HCT116 (cell line): ENCODE measurements around the gene CIRBP. TPM values are rescaled to one million over a fixed set of nuclear protein-coding genes. Genes with fewer than 3 reads are reported as not detected.
A peak's percentile ranks its signal among the peaks of the same experiment; 100 is the strongest.

Source experiments
- ATAC-seq: fragments of 200-7000 bp; cut with Tn5 transposase; 2 replicates; pipeline ENCODE4 v1.9.1; 2020; ENCODE audit warnings: mild to moderate bottlenecking, moderate library complexity
- BruUV-seq: library from RNA; stranded (reverse); fragments of 400-500 nt; replicated peaks from 2 replicates; lab custom pipeline; 2021; lab: Mats Ljungman, UMichigan
- CTCF ChIA-PET: fragments of 300-600 bp; sonication (Branson Sonifier 250); formaldehyde crosslinking; loops from one replicate; lab custom pipeline; 2021; ENCODE audit warnings: antibody characterized with exemption; lab: Charles Lee
- POLR2A ChIA-PET: fragments of 300-600, 350-600 bp; sonication (Branson Sonifier 250); formaldehyde crosslinking; loops from one replicate; lab custom pipeline; 2021; ENCODE audit warnings: antibody characterized with exemption; lab: Charles Lee
- RAD21 ChIA-PET, 2 experiments: fragments of 300-600 bp; sonication (Branson Sonifier 250); formaldehyde crosslinking; loops; one replicate each; lab custom pipeline; 2023; ENCODE audit warnings: low total read pairs in 2 of 2; ENCODE audit not compliant: uncharacterized antibody in 2 of 2, unreplicated experiment in 2 of 2, low non-redundant PET in 1 of 2; lab: Charles Lee
- DNase-seq: peaks from one replicate; pipeline ENCODE4 v3.0.0-alpha.2; 2010; ENCODE audit warnings: low read depth, low spot score
- H2AFZ ChIP-seq: fragments of 200-600 bp; shearing (Covaris generic), sonication (generic); 2 replicates; pipeline ENCODE4 v1.6.1; 2017; ENCODE audit warnings: low read depth, mixed run types, mixed read lengths, antibody characterized with exemption, low read length; ENCODE audit not compliant: poor library complexity, severe bottlenecking
- H3K27ac ChIP-seq: 2 replicates; pipeline ENCODE4 v1.5.1; 2012; ENCODE audit warnings: low read depth, low read length
- H3K27me3 ChIP-seq: fragments of 200-600 bp; sonication (generic); 2 replicates; pipeline ENCODE4 v1.6.1; 2016; ENCODE audit warnings: mixed run types, low read length, mixed read lengths; ENCODE audit not compliant: insufficient read depth
- H3K36me3 ChIP-seq, 2 experiments: fragments of 200-500 bp in 1 of 2; fragments of 200-600 bp in 1 of 2; sonication (Bioruptor generic) in 1 of 2; sonication (generic) in 1 of 2; 2 replicates each; pipeline versions ENCODE4 v1.5.1 to v1.6.1; 2014 to 2016; ENCODE audit warnings: low read length in 2 of 2, inconsistent platforms in 1 of 2, mixed read lengths in 1 of 2, mixed run types in 1 of 2; ENCODE audit not compliant: insufficient read depth in 2 of 2, control insufficient read depth in 1 of 2
- H3K4me1 ChIP-seq, 2 experiments: fragments of 200-600 bp in 1 of 2; sonication (generic) in 1 of 2; 2 replicates each; pipeline versions ENCODE4 v1.5.1 to v1.6.1; 2012 to 2017; ENCODE audit warnings: low read length in 2 of 2, inconsistent platforms in 1 of 2, mild to moderate bottlenecking in 1 of 2, mixed read lengths in 1 of 2, mixed run types in 1 of 2, moderate library complexity in 1 of 2; ENCODE audit not compliant: insufficient read depth in 2 of 2, control insufficient read depth in 1 of 2
- H3K4me2 ChIP-seq: fragments of 200-600 bp; sonication (generic); 2 replicates; pipeline ENCODE4 v1.6.1; 2017; ENCODE audit warnings: mixed run types, low read length, mixed read lengths
- H3K4me3 ChIP-seq, 2 experiments: fragments of 200-600 bp in 1 of 2; sonication (generic) in 1 of 2; replicated peaks in 1 of 2; 2 replicates each; pipeline ENCODE4 v1.5.1; 2011 to 2016; ENCODE audit warnings: low read length in 2 of 2, control low read depth in 1 of 2, low read depth in 1 of 2, mild to moderate bottlenecking in 1 of 2, mixed read lengths in 1 of 2, mixed run types in 1 of 2
- H3K79me2 ChIP-seq: fragments of 200-600 bp; sonication (generic); 2 replicates; pipeline ENCODE4 v1.6.1; 2017; ENCODE audit warnings: mild to moderate bottlenecking, mixed run types, low read length, moderate library complexity, mixed read lengths; ENCODE audit not compliant: insufficient read depth
- H3K9ac ChIP-seq: fragments of 200-600 bp; sonication (generic); 2 replicates; pipeline ENCODE4 v1.6.1; 2016; ENCODE audit warnings: low read length, mixed read lengths
- H3K9me2 ChIP-seq: fragments of 200-600 bp; sonication (generic), shearing (Covaris generic); 2 replicates; pipeline ENCODE4 v1.6.1; 2017; ENCODE audit warnings: mixed run types, mild to moderate bottlenecking, moderate library complexity; ENCODE audit not compliant: insufficient read depth
- H3K9me3 ChIP-seq, 2 experiments: fragments of 200-500 bp in 1 of 2; fragments of 200-600 bp in 1 of 2; sonication (Bioruptor generic) in 1 of 2; sonication (generic) in 1 of 2; 2 replicates each; pipeline ENCODE4 v1.6.1; 2014 to 2017; ENCODE audit warnings: low read length in 2 of 2, mixed read lengths in 2 of 2, inconsistent platforms in 1 of 2, low read depth in 1 of 2, mild to moderate bottlenecking in 1 of 2, mixed run types in 1 of 2, moderate library complexity in 1 of 2; ENCODE audit not compliant: control insufficient read depth in 1 of 2, insufficient read depth in 1 of 2
- H4K20me1 ChIP-seq: fragments of 200-600 bp; sonication (generic), shearing (Covaris generic); 2 replicates; pipeline ENCODE4 v1.6.1; 2017; ENCODE audit warnings: mixed run types, mild to moderate bottlenecking, moderate library complexity; ENCODE audit not compliant: insufficient read depth
- CBX3 ChIP-seq: IDR thresholded peaks from 2 replicates; pipeline ENCODE4 v1.6.1; 2012; ENCODE audit warnings: low read depth
- CEBPB ChIP-seq: IDR thresholded peaks from 2 replicates; pipeline ENCODE4 v1.6.1; 2012; ENCODE audit warnings: low read depth
- EGR1 ChIP-seq: IDR thresholded peaks from 2 replicates; pipeline ENCODE4 v1.6.1; 2012; ENCODE audit warnings: low read depth
- ELF1 ChIP-seq: IDR thresholded peaks from 2 replicates; pipeline ENCODE4 v1.6.1; 2012; ENCODE audit warnings: low read depth, borderline replicate concordance
- EZH2 ChIP-seq: fragments of 200-600 bp; sonication (generic); IDR thresholded peaks from 2 replicates; pipeline ENCODE4 v1.6.1; 2017; ENCODE audit warnings: antibody characterized with exemption, mixed run types
- EZH2phosphoT487 ChIP-seq: fragments of 200-600 bp; IDR thresholded peaks from 2 replicates; pipeline ENCODE4 v1.6.1; 2018; ENCODE audit warnings: antibody characterized with exemption, borderline replicate concordance
- FOSL1 ChIP-seq: IDR thresholded peaks from 2 replicates; pipeline ENCODE4 v1.6.1; 2012; ENCODE audit warnings: low read depth
- JUND ChIP-seq: IDR thresholded peaks from 2 replicates; pipeline ENCODE4 v1.6.1; 2012
- POLR2A ChIP-seq: IDR thresholded peaks from 2 replicates; pipeline ENCODE4 v1.7.0; 2011; ENCODE audit warnings: borderline replicate concordance; ENCODE audit not compliant: insufficient read depth, insufficient read length; ENCODE audit errors: extremely low read depth
- POLR2AphosphoS5 ChIP-seq: IDR thresholded peaks from 2 replicates; pipeline ENCODE4 v1.6.1; 2011; ENCODE audit warnings: mild to moderate bottlenecking, low read depth, low read length, moderate library complexity
- RAD21 ChIP-seq: IDR thresholded peaks from 2 replicates; pipeline ENCODE4 v1.6.1; 2012; ENCODE audit warnings: low read depth, mild to moderate bottlenecking
- SIN3A ChIP-seq: IDR thresholded peaks from 2 replicates; pipeline ENCODE4 v1.6.1; 2012; ENCODE audit warnings: low read depth
- SP1 ChIP-seq: IDR thresholded peaks from 2 replicates; pipeline ENCODE4 v1.6.1; 2012; ENCODE audit warnings: low read depth
- TCF7L2 ChIP-seq: IDR thresholded peaks from 2 replicates; pipeline ENCODE4 v1.7.0; 2011; ENCODE audit warnings: borderline replicate concordance, inconsistent platforms; ENCODE audit not compliant: insufficient read depth, insufficient read length; ENCODE audit errors: extremely low read depth
- YY1 ChIP-seq: IDR thresholded peaks from 2 replicates; pipeline ENCODE4 v1.6.1; 2011; ENCODE audit warnings: low read length, low read depth, moderate library complexity, mild to moderate bottlenecking; ENCODE audit not compliant: insufficient replicate concordance; ENCODE audit errors: extremely low read depth
- ZBTB33 ChIP-seq: IDR thresholded peaks from 2 replicates; pipeline ENCODE4 v1.6.1; 2011; ENCODE audit warnings: mild to moderate bottlenecking, low read length, moderate library complexity; ENCODE audit not compliant: insufficient replicate concordance; ENCODE audit errors: extremely low read depth
- ZFX ChIP-seq: fragments of 450-650 bp; IDR thresholded peaks from 2 replicates; pipeline ENCODE4 v1.6.1; 2017
- ZNF274 ChIP-seq: fragments of 200-500 bp; sonication (Bioruptor generic); IDR thresholded peaks from 2 replicates; pipeline ENCODE4 v1.6.1; 2014; ENCODE audit warnings: mild to moderate bottlenecking, low read depth, low read length, inconsistent platforms
- intact Hi-C: fragments of 100-400 bp; cut with micrococcal nuclease; formaldehyde crosslinking; loops from 2 replicates; pipeline ENCODE4 v1.10.0; 2022
- total RNA-seq: library from RNA; stranded (reverse); gene quantifications from one replicate; pipeline ENCODE4 v1.2.1, GENCODE V29; 2021; ENCODE audit not compliant: unreplicated experiment
- TF ChIP-seq, protein P1 (sequence below): IDR thresholded peaks from 2 replicates; pipeline ENCODE4 v1.6.1; 2012
- TF ChIP-seq, protein P2 (sequence below), 3 experiments: fragments of 200-600 bp in 1 of 3; sonication (generic) in 1 of 3; IDR thresholded peaks in 2 of 3; conservative IDR thresholded peaks in 1 of 3; 2 replicates each; pipeline ENCODE4 v1.5.1; 2012 to 2017; ENCODE audit warnings: low read depth in 2 of 3, low read length in 2 of 3, antibody characterized with exemption in 1 of 3, borderline replicate concordance in 1 of 3, control low read depth in 1 of 3, mild to moderate bottlenecking in 1 of 3, mixed read lengths in 1 of 3, mixed run types in 1 of 3, moderate library complexity in 1 of 3; ENCODE audit not compliant: insufficient read depth in 1 of 3

Gene CIRBP
- total RNA-seq, 1 experiment from 2014 or later = 276 TPM

DNA sequence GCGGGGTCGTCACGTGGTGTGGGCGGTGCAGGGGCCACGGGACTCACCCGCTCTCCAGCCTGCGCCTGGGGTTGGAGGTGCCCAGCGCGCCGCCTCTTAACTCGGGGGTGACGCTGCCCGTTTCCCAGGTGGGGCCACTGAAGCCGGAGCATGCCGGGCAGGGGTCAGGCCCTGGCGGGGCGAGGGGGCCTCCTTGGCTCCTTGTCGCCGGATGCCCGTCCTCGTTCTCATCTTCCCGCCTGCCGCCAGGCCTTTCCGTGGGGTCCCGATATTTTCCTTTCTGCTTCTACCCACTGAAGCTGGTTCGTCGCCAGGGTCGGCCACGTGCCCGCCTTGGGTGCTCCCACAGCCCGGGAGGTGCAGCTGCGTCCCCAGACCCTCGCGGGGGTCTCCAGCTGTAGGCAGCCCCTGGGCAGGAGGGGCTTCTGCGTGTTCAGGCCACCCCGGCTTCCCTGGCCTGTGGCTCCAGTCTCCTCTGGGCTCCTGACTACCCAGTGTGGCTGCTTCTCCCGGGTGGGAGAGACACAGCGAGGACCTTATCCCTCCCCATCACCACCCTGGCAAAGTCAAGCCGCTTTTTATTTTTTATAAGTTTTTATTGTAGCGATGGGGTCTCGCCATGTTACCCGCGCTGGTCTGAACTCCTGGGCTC, 7.0 kb downstream of the CIRBP start:
- peaks cover 56% of the 10 kb centered on the region for H3K79me2 ChIP-seq
- peaks cover 17 to 48% of the 10 kb centered on the region in 2 experiments for H3K4me1 ChIP-seq
- BruUV-seq = TSS peak; percentile 30
- H3K27me3 ChIP-seq = no peaks in the 10 kb centered on the region
- ATAC-seq (no peak), DNase-seq (no peak)
- CTCF ChIA-PET = no interaction called here
- H3K9me3 ChIP-seq = no peaks in the 10 kb centered on the region
- H3K27ac ChIP-seq = peak overlapping the region; percentile 100
- H3K36me3 ChIP-seq = peaks cover 25 to 36% of the 10 kb centered on the region in 2 experiments; a peak in 3 of 4 replicates
- POLR2A ChIA-PET = no interaction called here
- H3K4me3 ChIP-seq = peak overlapping the region; percentile 84 to 85
- no peaks in the 10 kb centered on the region for H3K9me2 ChIP-seq
- H4K20me1 ChIP-seq = no peaks in the 10 kb centered on the region
- peak overlapping the region; percentile 99 for H3K4me2 ChIP-seq
- peak overlapping the region; percentile 97 for H3K9ac ChIP-seq
- H2AFZ ChIP-seq = no peak overlapping the region
- intact Hi-C loops = loop anchor here (10.0 kb wide), 1 partner anchor 129 kb away; the partner anchor contains the start of genes DAZAP1 and GAMT
- RAD21 ChIA-PET = no interaction called here
- TF ChIP-seq SIN3A = peak; percentile 62; the same call in 1 of the 2 replicates
- TF ChIP-seq FOSL1 = no peak
- TF ChIP-seq EZH2 = no peak
- TF ChIP-seq CBX3 = no peak
- TF ChIP-seq JUND = no peak
- no peak for TF ChIP-seq CEBPB
- no peak for TF ChIP-seq RAD21
- TF ChIP-seq POLR2AphosphoS5 = peak; percentile 35; the same call in 1 of the 2 replicates
- no peak for TF ChIP-seq ELF1
- TF ChIP-seq TCF7L2 = no peak
- no peak for TF ChIP-seq EZH2phosphoT487
- TF ChIP-seq EGR1 = peak; percentile 98; the same call in 1 of the 2 replicates
- no peak for TF ChIP-seq ZNF274
- TF ChIP-seq, protein P1, sequence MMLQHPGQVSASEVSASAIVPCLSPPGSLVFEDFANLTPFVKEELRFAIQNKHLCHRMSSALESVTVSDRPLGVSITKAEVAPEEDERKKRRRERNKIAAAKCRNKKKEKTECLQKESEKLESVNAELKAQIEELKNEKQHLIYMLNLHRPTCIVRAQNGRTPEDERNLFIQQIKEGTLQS = no peak
- no peak for TF ChIP-seq SP1
- no peak for TF ChIP-seq POLR2A
- no peak for TF ChIP-seq YY1
- TF ChIP-seq ZBTB33 = no peak
- TF ChIP-seq, protein P2, sequence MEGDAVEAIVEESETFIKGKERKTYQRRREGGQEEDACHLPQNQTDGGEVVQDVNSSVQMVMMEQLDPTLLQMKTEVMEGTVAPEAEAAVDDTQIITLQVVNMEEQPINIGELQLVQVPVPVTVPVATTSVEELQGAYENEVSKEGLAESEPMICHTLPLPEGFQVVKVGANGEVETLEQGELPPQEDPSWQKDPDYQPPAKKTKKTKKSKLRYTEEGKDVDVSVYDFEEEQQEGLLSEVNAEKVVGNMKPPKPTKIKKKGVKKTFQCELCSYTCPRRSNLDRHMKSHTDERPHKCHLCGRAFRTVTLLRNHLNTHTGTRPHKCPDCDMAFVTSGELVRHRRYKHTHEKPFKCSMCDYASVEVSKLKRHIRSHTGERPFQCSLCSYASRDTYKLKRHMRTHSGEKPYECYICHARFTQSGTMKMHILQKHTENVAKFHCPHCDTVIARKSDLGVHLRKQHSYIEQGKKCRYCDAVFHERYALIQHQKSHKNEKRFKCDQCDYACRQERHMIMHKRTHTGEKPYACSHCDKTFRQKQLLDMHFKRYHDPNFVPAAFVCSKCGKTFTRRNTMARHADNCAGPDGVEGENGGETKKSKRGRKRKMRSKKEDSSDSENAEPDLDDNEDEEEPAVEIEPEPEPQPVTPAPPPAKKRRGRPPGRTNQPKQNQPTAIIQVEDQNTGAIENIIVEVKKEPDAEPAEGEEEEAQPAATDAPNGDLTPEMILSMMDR (IDR thresholded peaks at IDR 0.05 in 2 of 3, conservative IDR thresholded peaks at IDR 0.05 in 1 of 3; ENCODE audit: borderline replicate concordance in 1 of 3, insufficient read depth in 1 of 3, low read depth in 2 of 3, low read length in 2 of 3) = no peak
- TF ChIP-seq ZFX = peak; percentile 15; the same call in 1 of the 2 replicates
